Fibroblast of lung (primary cell): ENCODE data around the gene F2RL1. TPM values are rescaled to one million over a fixed set of nuclear protein-coding genes. Genes with fewer than 3 reads are reported as not detected.

ENCODE experiments used
- DNase-seq, 2 donors: peaks; one replicate each; pipeline versions ENCODE4 v3.0.0 to v3.0.0-alpha.2; 2010; ENCODE audit warnings: low read depth in 2 of 2
- H2AFZ ChIP-seq: 2 replicates; pipeline ENCODE4 v1.5.1; 2012; ENCODE audit warnings: low read length, control low read depth, inconsistent platforms
- H3K27ac ChIP-seq: 2 replicates; pipeline ENCODE4 v1.5.1; 2011; ENCODE audit warnings: low read length, control low read depth; ENCODE audit not compliant: insufficient read depth
- H3K27me3 ChIP-seq: 2 replicates; pipeline ENCODE4 v1.5.1; 2011; ENCODE audit warnings: mild to moderate bottlenecking, low read length; ENCODE audit not compliant: control insufficient read depth, insufficient read depth
- H3K36me3 ChIP-seq: 2 replicates; pipeline ENCODE4 v1.5.1; 2011; ENCODE audit warnings: low read length; ENCODE audit not compliant: control insufficient read depth, insufficient read depth
- H3K4me1 ChIP-seq: 2 replicates; pipeline ENCODE4 v1.5.1; 2011; ENCODE audit warnings: low read length; ENCODE audit not compliant: control insufficient read depth, insufficient read depth; ENCODE audit errors: extremely low read depth
- H3K4me2 ChIP-seq: 2 replicates; pipeline ENCODE4 v1.5.1; 2011; ENCODE audit warnings: low read length, control low read depth; ENCODE audit not compliant: insufficient read depth; ENCODE audit errors: extremely low read depth
- H3K4me3 ChIP-seq, 4 experiments: fragments of 200-600 bp in 1 of 4; sonication (generic) in 1 of 4; replicated peaks in 1 of 4; 2 replicates each; pipeline ENCODE4 v1.5.1; 2011 to 2016; ENCODE audit warnings: low read length in 4 of 4, low read depth in 3 of 4, mild to moderate bottlenecking in 3 of 4, control low read depth in 2 of 4, inconsistent platforms in 1 of 4, mixed read lengths in 1 of 4; ENCODE audit not compliant: insufficient read depth in 1 of 4; ENCODE audit errors: control extremely low read depth in 1 of 4
- H3K79me2 ChIP-seq: 2 replicates; pipeline ENCODE4 v1.5.1; 2012; ENCODE audit warnings: mild to moderate bottlenecking, low read length, inconsistent platforms; ENCODE audit not compliant: control insufficient read depth, insufficient read depth
- H3K9ac ChIP-seq: 2 replicates; pipeline ENCODE4 v1.5.1; 2011; ENCODE audit warnings: mild to moderate bottlenecking, low read length, control low read depth; ENCODE audit not compliant: insufficient read depth
- H3K9me3 ChIP-seq: 2 replicates; pipeline ENCODE4 v1.5.1; 2012; ENCODE audit warnings: low read depth, low read length; ENCODE audit not compliant: control insufficient read depth, insufficient read depth
- H4K20me1 ChIP-seq: 2 replicates; pipeline ENCODE4 v1.5.1; 2011; ENCODE audit warnings: low read length; ENCODE audit not compliant: control insufficient read depth, insufficient read depth; ENCODE audit errors: extremely low read depth
- EZH2 ChIP-seq: IDR thresholded peaks from 2 replicates; pipeline ENCODE4 v1.5.1; 2012; ENCODE audit warnings: low read length, control low read depth, mild to moderate bottlenecking; ENCODE audit errors: missing control alignments
- polyA plus RNA-seq, 2 donors: library from polyadenylated mRNA; depleted of rRNA in 1 of 2; stranded (reverse) in 1 of 2; unstranded in 1 of 2; fragments of >200 nt; gene quantifications; 2 replicates each; pipeline ENCODE4 v1.2.1, GENCODE V29; 2011 to 2012; ENCODE audit warnings: missing spikeins in 1 of 2
- total RNA-seq: library from RNA; depleted of rRNA; stranded (reverse); fragments of >200 nt; gene quantifications from 2 replicates; pipeline ENCODE4 v1.2.1, GENCODE V29; 2014
- TF ChIP-seq, protein P1 (sequence below), 2 donors: IDR thresholded peaks in 1 of 2; conservative IDR thresholded peaks in 1 of 2; 1 replicate in 1 of 2; 2 replicates in 1 of 2; pipeline ENCODE4 v1.5.1; 2011 to 2012; ENCODE audit warnings: low read length in 2 of 2, control low read depth in 1 of 2, inconsistent platforms in 1 of 2, low read depth in 1 of 2, mild to moderate bottlenecking in 1 of 2

Gene F2RL1
- total and polyA plus RNA-seq, 2 donors (not counting 1 experiment from before 2014, with no cell fraction given): 12.4 to 25.1 TPM

DNA sequence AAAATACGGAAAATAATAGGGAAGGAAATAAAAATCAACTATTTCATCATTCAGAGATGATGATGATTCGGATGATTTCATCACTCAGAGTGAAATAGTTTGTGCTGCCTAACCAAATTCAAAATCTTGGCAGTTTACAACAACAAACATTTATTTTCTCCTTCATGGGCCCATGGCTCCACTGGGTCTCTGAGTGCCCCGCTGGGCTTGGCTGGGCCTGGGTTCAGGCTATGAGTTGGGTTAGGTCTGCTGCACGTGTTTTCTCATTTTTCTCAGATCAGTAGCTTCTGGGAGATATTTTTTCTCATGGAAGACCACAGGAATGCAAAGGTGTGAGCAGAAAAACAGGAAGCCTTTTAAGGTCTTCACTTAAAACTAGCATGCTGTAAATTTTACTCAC is 24.0 kb upstream of the F2RL1 start:
- Histone ChIP-seq H3K79me2 (no peaks in the 10 kb centered on the region), H3K9ac (no peak overlapping the region), H3K4me1 (peaks cover 12% of the 10 kb centered on the region), H3K27ac (no peak overlapping the region), H2AFZ (no peak overlapping the region), H3K27me3 (no peaks in the 10 kb centered on the region), H3K4me3 (no peak overlapping the region), H3K36me3 (no peaks in the 10 kb centered on the region), H3K9me3 (no peaks in the 10 kb centered on the region), H4K20me1 (no peaks in the 10 kb centered on the region), H3K4me2 (no peak overlapping the region)
- peak; percentile 39 to 79 for DNase-seq
- TF ChIP-seq, protein P1, sequence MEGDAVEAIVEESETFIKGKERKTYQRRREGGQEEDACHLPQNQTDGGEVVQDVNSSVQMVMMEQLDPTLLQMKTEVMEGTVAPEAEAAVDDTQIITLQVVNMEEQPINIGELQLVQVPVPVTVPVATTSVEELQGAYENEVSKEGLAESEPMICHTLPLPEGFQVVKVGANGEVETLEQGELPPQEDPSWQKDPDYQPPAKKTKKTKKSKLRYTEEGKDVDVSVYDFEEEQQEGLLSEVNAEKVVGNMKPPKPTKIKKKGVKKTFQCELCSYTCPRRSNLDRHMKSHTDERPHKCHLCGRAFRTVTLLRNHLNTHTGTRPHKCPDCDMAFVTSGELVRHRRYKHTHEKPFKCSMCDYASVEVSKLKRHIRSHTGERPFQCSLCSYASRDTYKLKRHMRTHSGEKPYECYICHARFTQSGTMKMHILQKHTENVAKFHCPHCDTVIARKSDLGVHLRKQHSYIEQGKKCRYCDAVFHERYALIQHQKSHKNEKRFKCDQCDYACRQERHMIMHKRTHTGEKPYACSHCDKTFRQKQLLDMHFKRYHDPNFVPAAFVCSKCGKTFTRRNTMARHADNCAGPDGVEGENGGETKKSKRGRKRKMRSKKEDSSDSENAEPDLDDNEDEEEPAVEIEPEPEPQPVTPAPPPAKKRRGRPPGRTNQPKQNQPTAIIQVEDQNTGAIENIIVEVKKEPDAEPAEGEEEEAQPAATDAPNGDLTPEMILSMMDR (conservative IDR thresholded peaks at IDR 0.05 in 1 of 2, IDR thresholded peaks at IDR 0.05 in 1 of 2; ENCODE audit: low read depth in 1 of 2, low read length in 2 of 2): no peak
- no peak for TF ChIP-seq EZH2

DNA sequence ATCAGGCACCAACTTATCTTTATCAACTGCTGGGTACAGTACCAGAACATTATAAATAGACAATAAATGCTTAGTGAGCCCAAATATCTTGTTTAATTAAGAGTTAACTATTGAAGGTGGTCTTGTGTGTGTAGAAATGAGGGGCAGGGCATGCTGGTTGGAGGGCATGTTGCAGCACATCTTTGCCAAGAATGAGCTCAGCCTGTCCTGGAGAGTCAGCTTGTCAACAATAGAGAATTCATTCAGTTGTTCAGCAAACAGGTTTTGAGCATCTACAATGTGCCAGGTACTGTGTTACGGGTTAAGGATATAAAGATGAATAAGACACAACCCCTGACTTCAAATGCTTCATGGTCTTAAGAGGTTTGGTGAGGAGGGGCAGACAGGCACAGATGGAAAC is 19.2 kb upstream of the F2RL1 start:
- TF ChIP-seq, protein P1 (conservative IDR thresholded peaks at IDR 0.05 in 1 of 2, IDR thresholded peaks at IDR 0.05 in 1 of 2; ENCODE audit: low read depth in 1 of 2, low read length in 2 of 2): no peak
- no peak for TF ChIP-seq EZH2
- Histone ChIP-seq H4K20me1 (no peaks in the 10 kb centered on the region), H3K4me1 (peaks cover 3% of the 10 kb centered on the region), H3K27ac (no peak overlapping the region), H2AFZ (no peak overlapping the region), H3K4me2 (no peak overlapping the region), H3K79me2 (no peaks in the 10 kb centered on the region), H3K36me3 (no peaks in the 10 kb centered on the region), H3K27me3 (no peaks in the 10 kb centered on the region), H3K4me3 (no peak overlapping the region), H3K9me3 (no peaks in the 10 kb centered on the region), H3K9ac (no peak overlapping the region)
- no peak for DNase-seq

DNA sequence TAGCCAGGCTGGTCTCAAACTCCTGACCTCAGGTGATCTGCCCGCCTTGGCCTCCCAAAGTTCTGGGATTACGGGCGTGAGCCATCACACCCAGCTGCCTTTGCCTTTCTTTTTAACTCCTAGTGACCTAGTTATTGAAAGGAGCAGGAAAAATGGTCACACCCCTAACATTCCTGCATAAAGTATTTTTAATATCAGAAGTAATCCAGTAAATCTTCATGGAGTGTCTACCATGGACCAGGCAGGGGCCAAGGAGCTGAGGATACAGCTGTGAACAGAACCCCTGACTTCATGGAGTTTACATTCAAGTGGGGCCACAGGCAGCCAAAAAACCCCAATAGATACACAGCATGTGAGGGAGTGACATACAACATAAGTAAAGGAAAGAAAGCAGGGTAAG is 18.3 kb upstream of the F2RL1 start:
- Histone ChIP-seq H3K27ac (no peak overlapping the region), H3K9ac (no peak overlapping the region), H3K79me2 (no peaks in the 10 kb centered on the region), H4K20me1 (no peaks in the 10 kb centered on the region), H3K4me1 (peaks cover 6% of the 10 kb centered on the region), H3K4me2 (no peak overlapping the region), H3K27me3 (no peaks in the 10 kb centered on the region), H2AFZ (no peak overlapping the region), H3K4me3 (no peak overlapping the region), H3K9me3 (no peaks in the 10 kb centered on the region), H3K36me3 (no peaks in the 10 kb centered on the region)
- TF ChIP-seq EZH2: no peak
- TF ChIP-seq, protein P1 (conservative IDR thresholded peaks at IDR 0.05 in 1 of 2, IDR thresholded peaks at IDR 0.05 in 1 of 2; ENCODE audit: low read depth in 1 of 2, low read length in 2 of 2): no peak
- no peak for DNase-seq
